Endothelial cell of umbilical vein (primary cell): ENCODE results near the gene SYNGR1. TPM values are rescaled to one million over a fixed set of nuclear protein-coding genes. Genes with fewer than 3 reads are reported as not detected.

Experiments used
- BruUV-seq: library from RNA; stranded (reverse); fragments of 400-500 nt; replicated peaks from 2 replicates; lab custom pipeline; 2021; lab: Mats Ljungman, UMichigan
- CTCF ChIA-PET: fragments of 300-600, 350-600 bp; sonication (Branson Sonifier 250); formaldehyde crosslinking; loops from one replicate; lab custom pipeline; 2021; ENCODE audit warnings: antibody characterized with exemption, inconsistent platforms; lab: Charles Lee
- POLR2A ChIA-PET: fragments of 300-600, 350-600 bp; sonication (Branson Sonifier 250); formaldehyde crosslinking; loops from one replicate; lab custom pipeline; 2021; ENCODE audit warnings: antibody characterized with exemption, inconsistent platforms; lab: Charles Lee
- DNase-seq: peaks from one replicate; pipeline ENCODE4 v3.0.0-alpha.2; 2011; ENCODE audit warnings: low read depth, low spot score
- FAIRE-seq: peaks from 2 replicates; lab custom pipeline; 2011; peaks lifted over from hg19 to GRCh38; lab: Jason Lieb, UNC
- H2AFZ ChIP-seq: 2 replicates; pipeline ENCODE4 v1.6.0; 2012; ENCODE audit warnings: low read depth, low read length, control low read depth, inconsistent platforms
- H3K27ac ChIP-seq: 2 replicates; pipeline ENCODE4 v1.5.1; 2011; ENCODE audit warnings: low read depth, mild to moderate bottlenecking, control low read depth, low read length, moderate library complexity; ENCODE audit not compliant: insufficient read depth
- H3K27me3 ChIP-seq, 2 experiments: 2 replicates each; pipeline versions ENCODE4 v1.6.0 to v1.6.1; 2011; ENCODE audit warnings: low read length in 2 of 2, mixed read lengths in 1 of 2; ENCODE audit not compliant: control insufficient read depth in 2 of 2, insufficient read depth in 2 of 2
- H3K36me3 ChIP-seq, 2 experiments: 2 replicates in 1 of 2; 3 replicates in 1 of 2; pipeline ENCODE4 v1.5.1; 2011; ENCODE audit warnings: low read length in 2 of 2, mild to moderate bottlenecking in 1 of 2, moderate library complexity in 1 of 2; ENCODE audit not compliant: control insufficient read depth in 2 of 2, insufficient read depth in 2 of 2; ENCODE audit errors: extremely low read depth in 1 of 2
- H3K4me1 ChIP-seq: 3 replicates; pipeline ENCODE4 v1.5.1; 2011; ENCODE audit warnings: mild to moderate bottlenecking, low read length; ENCODE audit not compliant: control insufficient read depth, insufficient read depth; ENCODE audit errors: extremely low read depth
- H3K4me2 ChIP-seq: 2 replicates; pipeline ENCODE4 v1.6.1; 2011; ENCODE audit warnings: low read length, control low read depth, mixed read lengths; ENCODE audit not compliant: insufficient read depth
- H3K4me3 ChIP-seq, 3 experiments: fragments of 200-600 bp in 1 of 3; sonication (generic), shearing (Covaris generic) in 1 of 3; replicated peaks in 1 of 3; 2 replicates each; pipeline ENCODE4 v1.5.1; 2011 to 2016; ENCODE audit warnings: control low read depth in 3 of 3, low read length in 3 of 3, mild to moderate bottlenecking in 2 of 3, inconsistent platforms in 1 of 3, low read depth in 1 of 3, moderate library complexity in 1 of 3; ENCODE audit not compliant: insufficient read depth in 1 of 3
- H3K79me2 ChIP-seq: 2 replicates; pipeline ENCODE4 v1.6.0; 2012; ENCODE audit warnings: low read length, inconsistent platforms; ENCODE audit not compliant: control insufficient read depth, insufficient read depth
- H3K9ac ChIP-seq: replicated peaks from 2 replicates; pipeline ENCODE3; 2011; ENCODE audit warnings: low read length, control low read depth; ENCODE audit not compliant: insufficient read depth; ENCODE audit errors: extremely low read depth
- H3K9me1 ChIP-seq: replicated peaks from 3 replicates; pipeline ENCODE4 v1.6.0; 2011; ENCODE audit warnings: mild to moderate bottlenecking, low read length; ENCODE audit not compliant: control insufficient read depth, insufficient read depth; ENCODE audit errors: extremely low read depth
- H3K9me3 ChIP-seq: replicated peaks from 2 replicates; pipeline ENCODE4 v1.5.1; 2012; ENCODE audit warnings: low read length, inconsistent platforms; ENCODE audit not compliant: control insufficient read depth, insufficient read depth
- H4K20me1 ChIP-seq: replicated peaks from 2 replicates; pipeline ENCODE3; 2011; ENCODE audit warnings: mild to moderate bottlenecking, low read length; ENCODE audit not compliant: control insufficient read depth, insufficient read depth; ENCODE audit errors: extremely low read depth
- CTCF ChIP-seq, 2 donors: IDR thresholded peaks; 1 replicate in 1 of 2; 2 replicates in 1 of 2; pipeline ENCODE4 v1.5.1; 2011; ENCODE audit warnings: low read length in 2 of 2, mild to moderate bottlenecking in 2 of 2, moderate library complexity in 2 of 2, control low read depth in 1 of 2, inconsistent platforms in 1 of 2, low read depth in 1 of 2; ENCODE audit not compliant: insufficient read depth in 1 of 2; ENCODE audit errors: extremely low read depth in 1 of 2
- EZH2 ChIP-seq: IDR thresholded peaks from 2 replicates; pipeline ENCODE4 v1.6.1; 2012; ENCODE audit warnings: borderline replicate concordance, low read depth, mild to moderate bottlenecking, moderate library complexity, low read length, inconsistent platforms; ENCODE audit not compliant: severe bottlenecking
- FOS ChIP-seq: IDR thresholded peaks from 2 replicates; pipeline ENCODE4 v1.6.1; 2011; ENCODE audit warnings: mild to moderate bottlenecking, low read length, moderate library complexity, borderline replicate concordance; ENCODE audit not compliant: insufficient read depth
- GATA2 ChIP-seq: IDR thresholded peaks from 2 replicates; pipeline ENCODE4 v1.7.0; 2011; ENCODE audit warnings: low read depth, mild to moderate bottlenecking, moderate library complexity, mixed read lengths, low read length; ENCODE audit not compliant: insufficient read length, insufficient read depth
- JUN ChIP-seq: IDR thresholded peaks from 2 replicates; pipeline ENCODE4 v1.6.1; 2011; ENCODE audit warnings: borderline replicate concordance, low read depth; ENCODE audit not compliant: insufficient read length, insufficient read depth
- MAX ChIP-seq: IDR thresholded peaks from 2 replicates; pipeline ENCODE4 v1.6.1; 2011; ENCODE audit not compliant: insufficient read depth, insufficient read length
- MYC ChIP-seq: IDR thresholded peaks from one replicate; pipeline ENCODE4 v1.6.1; 2011; ENCODE audit warnings: mild to moderate bottlenecking, low read depth, low read length
- POLR2A ChIP-seq: IDR thresholded peaks from 2 replicates; pipeline ENCODE4 v1.6.1; 2012; ENCODE audit warnings: low read depth, mild to moderate bottlenecking, control low read depth, low read length
- POLR2AphosphoS5 ChIP-seq: IDR thresholded peaks from 2 replicates; pipeline ENCODE4 v1.6.1; 2012; ENCODE audit warnings: low read depth, mild to moderate bottlenecking, control low read depth, low read length, moderate library complexity; ENCODE audit not compliant: insufficient read depth
- dilution Hi-C: fragments of 300-500 bp; cut with MboI; formaldehyde crosslinking; loops from one replicate; pipeline ENCODE4 v1.15.0; 2019; ENCODE audit warnings: low sequenced_read_pairs; ENCODE audit not compliant: extremely low pct_ligation_motif_present
- intact Hi-C: fragments of 100-400 bp; cut with micrococcal nuclease; formaldehyde crosslinking; loops from one replicate; pipeline ENCODE4 v1.10.0; 2022
- polyA plus RNA-seq, 4 experiments: library from polyadenylated mRNA; depleted of rRNA in 3 of 4; stranded (reverse) in 3 of 4; unstranded in 1 of 4; fragments of >200 nt; gene quantifications; 2 replicates each; pipeline versions ENCODE4 v1.2.1 to v1.2.3, GENCODE V29; 2011 to 2012; ENCODE audit warnings: missing spikeins in 1 of 4
- total RNA-seq: library from RNA; stranded (reverse); gene quantifications from 2 replicates; pipeline ENCODE4 v1.2.3, GENCODE V29; 2021

Gene SYNGR1
- total and polyA plus RNA-seq, 2 donors (not counting 3 experiments of a cell fraction or from before 2014, with no cell fraction given), result 3.8 to 10.2 TPM

GRCh38 chr22:39318507-39319283 lies 31.1 kb upstream of the SYNGR1 start:
- POLR2A ChIA-PET, result interaction anchor here (0.5 to 5.8 kb wide), 36 partner anchors 8 to 1474 kb away, joined by 3 to 31 read pairs (median 4); partner anchors contain the start of genes CBX7, MIEF1, PDGFB and RPS19BP1
- H3K9me1 ChIP-seq, result no peaks in the 10 kb centered on the region
- peak overlapping the region; percentile 99 for H3K9ac ChIP-seq
- no peaks in the 10 kb centered on the region for H4K20me1 ChIP-seq
- DNase-seq (no peak), FAIRE-seq (no peak)
- H3K4me1 ChIP-seq, result peaks cover 37% of the 10 kb centered on the region
- H3K9me3 ChIP-seq, result no peaks in the 10 kb centered on the region
- CTCF ChIA-PET, result interaction anchor here (0.6 to 5.9 kb wide), 10 partner anchors 13 to 210 kb away, joined by 3 to 52 read pairs (median 10); partner anchors contain the start of gene TAB1
- peaks cover 30 to 39% of the 10 kb centered on the region in 2 experiments for H3K36me3 ChIP-seq
- H3K27me3 ChIP-seq, result no peaks in the 10 kb centered on the region
- dilution Hi-C loops (no loop called here), intact Hi-C loops (loop anchor here (1.0 to 10.0 kb wide), 5 partner anchors 24 to 446 kb away; partner anchors contain the start of genes ATF4, CBX6 and TAB1)
- H3K4me2 ChIP-seq, result peak overlapping the region; percentile 83
- peak overlapping the region; percentile 52 to 98 (median 96) for H3K4me3 ChIP-seq
- TF ChIP-seq POLR2A (peak; percentile 59), GATA2 (no peak)
- H3K79me2 ChIP-seq, result peaks cover 57% of the 10 kb centered on the region
- peak overlapping the region; percentile 92 for H3K27ac ChIP-seq
- H2AFZ ChIP-seq, result no peak overlapping the region
- BruUV-seq, result TSS peak; percentile 56

- H3K79me2 ChIP-seq, result peaks cover 49% of the 10 kb centered on the region
Observed at GRCh38 chr22:39319284-39320022, 30.3 kb upstream of the SYNGR1 start, which contains the start of gene RPL3. Gene RPL3, minus strand, starts transcription at chr22:39319623. Its CDS starts 26 bp downstream, at chr22:39319597.

More at GRCh38 chr22:39319284-39320022, 30.3 kb upstream of the SYNGR1 start, which contains the start of gene RPL3:
- CTCF ChIA-PET, result interaction anchor here (0.6 to 5.9 kb wide), 14 partner anchors 8 to 210 kb away, joined by 3 to 52 read pairs (median 4); partner anchors contain the start of genes SYNGR1 and TAB1
- H3K9me1 ChIP-seq, result no peaks in the 10 kb centered on the region
- dilution Hi-C loops (no loop called here), intact Hi-C loops (loop anchor here (1.0 to 10.0 kb wide), 5 partner anchors 23 to 447 kb away; partner anchors contain the start of genes ATF4, CBX6 and TAB1)
- H3K4me1 ChIP-seq, result peaks cover 30% of the 10 kb centered on the region
- no peaks in the 10 kb centered on the region for H4K20me1 ChIP-seq
- DNase-seq, result peak; percentile 99
- H3K9me3 ChIP-seq, result no peaks in the 10 kb centered on the region
- FAIRE-seq, result peak; percentile 99
- H3K36me3 ChIP-seq, result peaks cover 22 to 32% of the 10 kb centered on the region in 2 experiments
- H3K27ac ChIP-seq, result peak within 1 kb of the TSS; percentile 96
- TF ChIP-seq EZH2 (no peak), CTCF (IDR thresholded peaks at IDR 0.05; ENCODE audit: extremely low read depth in 1 of 2, insufficient read depth in 1 of 2, low read depth in 1 of 2, low read length in 2 of 2) (peak in 1 of 2 donors; percentile 5), POLR2A (peak; percentile 100), GATA2 (no peak), MYC (peak; percentile 36), JUN (peak; percentile 33), POLR2AphosphoS5 (peak; percentile 100), MAX (no peak), FOS (peak; percentile 19)
- no TSS peak for BruUV-seq
- peak within 1 kb of the TSS; percentile 87 to 98 (median 96) for H3K4me3 ChIP-seq
- POLR2A ChIA-PET, result interaction anchor here (0.6 to 5.8 kb wide), 44 partner anchors 8 to 734 kb away, joined by 3 to 31 read pairs (median 4); partner anchors contain the start of genes CBX7, NPTXR, PDGFB and TAB1
- peak within 1 kb of the TSS; percentile 100 for H3K9ac ChIP-seq
- peak within 1 kb of the TSS; percentile 83 for H2AFZ ChIP-seq
- peak within 1 kb of the TSS; percentile 83 for H3K4me2 ChIP-seq
- no peaks in the 10 kb centered on the region for H3K27me3 ChIP-seq
